Mammary epithelial cell (primary cell): ENCODE measurements around the gene APOA4.

ENCODE experiments used
- CTCF ChIP-seq, 2 donors: IDR thresholded peaks in 1 of 2; conservative IDR thresholded peaks in 1 of 2; 2 replicates each; pipeline ENCODE4 v1.5.1; 2011 to 2012; ENCODE audit warnings: inconsistent platforms in 2 of 2, low read length in 2 of 2, mild to moderate bottlenecking in 2 of 2, control low read depth in 1 of 2, low read depth in 1 of 2; ENCODE audit not compliant: insufficient read depth in 1 of 2; ENCODE audit errors: extremely low read depth in 1 of 2
- EZH2 ChIP-seq: IDR thresholded peaks from 2 replicates; pipeline ENCODE4 v1.6.1; 2012; ENCODE audit warnings: low read length, inconsistent platforms, borderline replicate concordance

DNA sequence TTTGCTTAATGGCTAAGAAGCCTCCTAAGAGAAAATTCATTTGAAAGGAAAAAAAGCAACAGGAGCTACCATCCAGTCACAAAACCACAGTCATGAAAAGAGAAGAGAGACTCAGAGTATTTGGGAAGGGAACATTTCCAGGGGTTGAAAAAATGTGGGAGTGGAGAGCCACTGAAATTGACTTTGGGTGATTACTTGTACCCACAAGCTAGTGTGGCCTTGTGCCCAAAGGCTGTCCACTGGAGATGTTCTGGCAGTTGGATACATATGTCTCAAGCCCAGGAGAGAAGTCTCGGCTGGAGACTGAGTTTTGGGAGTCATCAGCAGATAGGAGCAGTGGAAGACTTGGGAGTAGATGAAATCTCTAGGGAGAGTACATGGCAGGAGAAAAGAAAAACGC lies 28.3 kb downstream of the APOA4 start:
- TF ChIP-seq EZH2 (no peak), CTCF (conservative IDR thresholded peaks at IDR 0.05 in 1 of 2, IDR thresholded peaks at IDR 0.05 in 1 of 2; ENCODE audit: extremely low read depth in 1 of 2, insufficient read depth in 1 of 2, low read depth in 1 of 2, low read length in 2 of 2) (no peak)
